Hippocampal formation (tissue), 2 donors: ENCODE results near the gene RASSF8.

Experiments used
- DNase-seq, 2 donors: peaks; one replicate each; lab custom pipeline; 2025; lab: John Stamatoyannopoulos, UW

RASSF8 gene

GRCh38 chr12:25958428-25959070, at the start of gene RASSF8:
TSS of gene RASSF8 (plus strand) at chr12:25958682. CDS start at chr12:26055344, 96,662 bp downstream.
- peak; percentile 60 to 74 for DNase-seq

- DNase-seq: no peak
Observed at GRCh38 chr12:25914551-25914950, 43.9 kb upstream of the RASSF8 start.

- no peak for DNase-seq
Observed at GRCh38 chr12:25924491-25925001, 33.9 kb upstream of the RASSF8 start.

GRCh38 chr12:25925064-25925463, 33.4 kb upstream of the RASSF8 start:
- DNase-seq: no peak

- no peak for DNase-seq
Observed at GRCh38 chr12:25926536-25926935, 31.9 kb upstream of the RASSF8 start.

- no peak for DNase-seq
Observed at GRCh38 chr12:25929142-25929541, 29.3 kb upstream of the RASSF8 start.

- DNase-seq: no peak
Observed at GRCh38 chr12:25932971-25933370, 25.5 kb upstream of the RASSF8 start.

GRCh38 chr12:25934456-25934855, 24.0 kb upstream of the RASSF8 start:
- no peak for DNase-seq

- no peak for DNase-seq
Observed at GRCh38 chr12:25935355-25936144, 22.9 kb upstream of the RASSF8 start.

- DNase-seq: no peak
Observed at GRCh38 chr12:25937096-25937495, 21.4 kb upstream of the RASSF8 start.

- no peak for DNase-seq
Observed at GRCh38 chr12:25938581-25938980, 19.9 kb upstream of the RASSF8 start.

GRCh38 chr12:25939606-25940005, 18.9 kb upstream of the RASSF8 start:
- DNase-seq: no peak

- DNase-seq: no peak
Observed at GRCh38 chr12:25940886-25941285, 17.6 kb upstream of the RASSF8 start.

- DNase-seq: no peak
Observed at GRCh38 chr12:25942709-25943108, 15.8 kb upstream of the RASSF8 start.

GRCh38 chr12:25943940-25944339, 14.5 kb upstream of the RASSF8 start:
- no peak for DNase-seq

- no peak for DNase-seq
Observed at GRCh38 chr12:25949343-25949742, 9.1 kb upstream of the RASSF8 start.

- no peak for DNase-seq
Observed at GRCh38 chr12:25950329-25951115, 8.0 kb upstream of the RASSF8 start.

- peak in 1 of 2 donors; percentile 74 for DNase-seq
Observed at GRCh38 chr12:25957793-25958427, 572 bp upstream of the RASSF8 start.

GRCh38 chr12:25959071-25959961, 834 bp downstream of the RASSF8 start:
- DNase-seq: peak; percentile 45 to 67

GRCh38 chr12:25960143-25960542, 1.7 kb downstream of the RASSF8 start:
- DNase-seq: peak in 1 of 2 donors; percentile 49

- no peak for DNase-seq
Observed at GRCh38 chr12:25960961-25961360, 2.5 kb downstream of the RASSF8 start.
